IMR-90 (cell line): ENCODE data around the gene LIPG. TPM values are rescaled to one million over a fixed set of nuclear protein-coding genes. Genes with fewer than 3 reads are reported as not detected.

ENCODE experiments used
- ATAC-seq: fragments of 200-7000 bp; cut with Tn5 transposase; 2 replicates; pipeline ENCODE4 v1.9.1; 2020; ENCODE audit warnings: low read depth, mild to moderate bottlenecking, moderate library complexity
- BruUV-seq: library from RNA; stranded (reverse); fragments of 400-500 nt; replicated peaks from 2 replicates; lab custom pipeline; 2021; lab: Mats Ljungman, UMichigan
- CTCF ChIA-PET: fragments of 300-600 bp; formaldehyde crosslinking; extraction: SDS; loops from one replicate; lab custom pipeline; 2021; ENCODE audit warnings: antibody characterized with exemption; lab: Yijun Ruan, JAX
- POLR2A ChIA-PET: fragments of 300-600 bp; sonication (Branson Sonifier 250); formaldehyde crosslinking; loops from one replicate; lab custom pipeline; 2022; ENCODE audit warnings: antibody characterized with exemption; ENCODE audit not compliant: unreplicated experiment; lab: Charles Lee
- DNase-seq: peaks from one replicate; pipeline ENCODE4 v3.0.0; 2013
- H2AFZ ChIP-seq: replicated peaks from 2 replicates; pipeline ENCODE3; 2013; ENCODE audit warnings: low read length, mild to moderate bottlenecking; ENCODE audit not compliant: poor library complexity
- H2AK5ac ChIP-seq: 2 replicates; pipeline ENCODE4 v1.6.1; 2013; ENCODE audit warnings: low read depth, low read length, inconsistent platforms
- H2AK9ac ChIP-seq: replicated peaks from 2 replicates; pipeline ENCODE3; 2013; ENCODE audit warnings: mild to moderate bottlenecking, low read depth, low read length, moderate library complexity; ENCODE audit not compliant: poor library complexity
- H2BK120ac ChIP-seq: 2 replicates; pipeline ENCODE4 v1.6.1; 2013; ENCODE audit warnings: low read depth, low read length, inconsistent platforms
- H2BK15ac ChIP-seq: 3 replicates; pipeline ENCODE4 v1.6.1; 2013; ENCODE audit warnings: low read depth, low read length, inconsistent platforms
- H2BK20ac ChIP-seq: 2 replicates; pipeline ENCODE4 v1.6.1; 2013; ENCODE audit warnings: low read depth, mild to moderate bottlenecking, inconsistent platforms, low read length, moderate library complexity
- H2BK5ac ChIP-seq: 2 replicates; pipeline ENCODE4 v1.6.1; 2013; ENCODE audit warnings: mild to moderate bottlenecking, low read depth, low read length, inconsistent platforms; ENCODE audit not compliant: poor library complexity, severe bottlenecking
- H3K14ac ChIP-seq: replicated peaks from 2 replicates; pipeline ENCODE4 v1.6.1; 2013; ENCODE audit warnings: low read depth, low read length, inconsistent platforms
- H3K18ac ChIP-seq: 2 replicates; pipeline ENCODE4 v1.6.1; 2013; ENCODE audit warnings: low read depth, low read length, control low read depth
- H3K23ac ChIP-seq: 2 replicates; pipeline ENCODE4 v1.6.1; 2013; ENCODE audit warnings: low read depth, low read length, inconsistent platforms
- H3K27ac ChIP-seq: 2 replicates; pipeline ENCODE4 v1.5.1; 2013; ENCODE audit warnings: mild to moderate bottlenecking, control low read depth, low read length; ENCODE audit not compliant: insufficient read depth
- H3K27me3 ChIP-seq: 2 replicates; pipeline ENCODE4 v1.6.1; 2013; ENCODE audit warnings: low read length; ENCODE audit not compliant: control insufficient read depth, insufficient read depth
- H3K36me3 ChIP-seq: 2 replicates; pipeline ENCODE4 v1.6.1; 2013; ENCODE audit warnings: low read length, mixed read lengths; ENCODE audit not compliant: control insufficient read depth, insufficient read depth
- H3K4ac ChIP-seq: 2 replicates; pipeline ENCODE4 v1.6.1; 2013; ENCODE audit warnings: low read depth, low read length, inconsistent platforms
- H3K4me1 ChIP-seq: 2 replicates; pipeline ENCODE4 v1.6.1; 2013; ENCODE audit warnings: low read length, mixed read lengths; ENCODE audit not compliant: control insufficient read depth, insufficient read depth
- H3K4me2 ChIP-seq: 2 replicates; pipeline ENCODE4 v1.6.1; 2013; ENCODE audit warnings: low read depth, mild to moderate bottlenecking, control low read depth, low read length, moderate library complexity
- H3K4me3 ChIP-seq: 2 replicates; pipeline ENCODE4 v1.5.1; 2013; ENCODE audit warnings: low read depth, mild to moderate bottlenecking, control low read depth, low read length, moderate library complexity; ENCODE audit not compliant: insufficient read depth
- H3K56ac ChIP-seq: 2 replicates; pipeline ENCODE4 v1.6.1; 2013; ENCODE audit warnings: low read length, inconsistent platforms; ENCODE audit not compliant: insufficient read depth; ENCODE audit errors: extremely low read depth
- H3K79me1 ChIP-seq, 2 experiments: 2 replicates each; pipeline ENCODE4 v1.6.1; 2013; ENCODE audit warnings: low read length in 2 of 2, inconsistent platforms in 1 of 2, low read depth in 1 of 2
- H3K9ac ChIP-seq: 2 replicates; pipeline ENCODE4 v1.6.1; 2013; ENCODE audit warnings: low read depth, low read length, control low read depth
- H3K9me1 ChIP-seq: 2 replicates; pipeline ENCODE4 v1.6.1; 2013; ENCODE audit warnings: low read length, inconsistent platforms; ENCODE audit not compliant: insufficient read depth
- H3K9me3 ChIP-seq: 2 replicates; pipeline ENCODE4 v1.6.1; 2013; ENCODE audit warnings: low read length; ENCODE audit not compliant: control insufficient read depth, insufficient read depth
- H4K20me1 ChIP-seq: 2 replicates; pipeline ENCODE4 v1.6.1; 2013; ENCODE audit warnings: low read length, inconsistent platforms; ENCODE audit not compliant: insufficient read depth
- H4K5ac ChIP-seq: 2 replicates; pipeline ENCODE4 v1.6.1; 2013; ENCODE audit warnings: mild to moderate bottlenecking, low read depth, low read length, control low read depth
- H4K8ac ChIP-seq, 2 experiments: 2 replicates each; pipeline ENCODE4 v1.6.1; 2013; ENCODE audit warnings: low read depth in 2 of 2, low read length in 2 of 2, control low read depth in 1 of 2, inconsistent platforms in 1 of 2
- H4K91ac ChIP-seq: 2 replicates; pipeline ENCODE4 v1.6.1; 2013; ENCODE audit warnings: low read depth, low read length, inconsistent platforms; ENCODE audit not compliant: insufficient read depth
- CHD1 ChIP-seq: IDR thresholded peaks from 2 replicates; pipeline ENCODE4 v1.6.1; 2012; ENCODE audit warnings: low read depth, low read length, improper control_type of control experiment
- FOS ChIP-seq: fragments of 150-350 bp; IDR thresholded peaks from 2 replicates; pipeline ENCODE4 v1.6.1; 2016; ENCODE audit warnings: low read depth, low read length
- MAFK ChIP-seq: IDR thresholded peaks from 2 replicates; pipeline ENCODE4 v1.6.1; 2012; ENCODE audit warnings: low read depth, low read length, improper control_type of control experiment
- NFE2L2 ChIP-seq: fragments of 150-350 bp; IDR thresholded peaks from 2 replicates; pipeline ENCODE4 v1.6.1; 2016; ENCODE audit warnings: low read depth, mild to moderate bottlenecking, low read length
- WGBS, 2 experiments: methylation state at CpG; one replicate each; pipeline versions ENCODE4 v1.1.5 to v1.1.7; 2013; ENCODE audit warnings: missing lambda C conversion rate in 2 of 2; ENCODE audit not compliant: insufficient read length in 1 of 2; ENCODE audit errors: extremely low coverage in 2 of 2; 5-methylcytosine and 5-hydroxymethylcytosine counted together
- dilution Hi-C: fragments of 300-500 bp; cut with HindIII; formaldehyde crosslinking; loops from one replicate; pipeline ENCODE4 v1.14.3; 2018; ENCODE audit warnings: low sequenced_read_pairs; ENCODE audit not compliant: unreplicated experiment
- in situ Hi-C: fragments of 300-500 bp; cut with MboI; formaldehyde crosslinking; loops from 3 replicates; pipeline ENCODE4 v1.14.3; 2019; ENCODE audit warnings: low sequenced_read_pairs, inconsistent platforms, mixed read lengths
- intact Hi-C: fragments of 100-400 bp; cut with micrococcal nuclease; formaldehyde crosslinking; loops from 2 replicates; pipeline ENCODE4 v1.10.0; 2022
- polyA plus RNA-seq, 3 experiments: library from polyadenylated mRNA; depleted of rRNA; stranded (reverse); fragments of >200 nt; gene quantifications; 2 replicates each; pipeline ENCODE4 v1.2.3, GENCODE V29; 2012; ENCODE audit warnings: low replicate concordance in 1 of 3
- total RNA-seq: library from RNA; depleted of rRNA; stranded (reverse); fragments of >200 nt; gene quantifications from 2 replicates; pipeline ENCODE4 v1.2.3, GENCODE V29; 2012

LIPG gene
- total and polyA plus RNA-seq, 2 of the 4 experiments (the other 2 are of a cell fraction) = under 0.01 to 0.14 TPM

GRCh38 chr18:49613641-49614151, 51.8 kb downstream of the LIPG start:
- Histone ChIP-seq H3K4me1 (no peaks in the 10 kb centered on the region; the same call in 1 of the 2 replicates), H3K9me3 (no peaks in the 10 kb centered on the region), H3K79me1 (no peaks in the 10 kb centered on the region), H4K5ac (no peak overlapping the region), H3K9ac (no peak overlapping the region), H3K14ac (no peak overlapping the region), H4K20me1 (no peaks in the 10 kb centered on the region), H3K9me1 (no peaks in the 10 kb centered on the region), H3K4me2 (no peak overlapping the region), H3K27me3 (peaks cover 35% of the 10 kb centered on the region), H3K27ac (no peak overlapping the region), H2BK20ac (no peak overlapping the region), H2BK15ac (no peak overlapping the region), H2AK5ac (no peak overlapping the region), H3K36me3 (no peaks in the 10 kb centered on the region), H4K91ac (no peak overlapping the region), H3K4ac (no peak overlapping the region), H2AK9ac (no peak overlapping the region), H3K23ac (no peak overlapping the region), H2AFZ (no peak overlapping the region), H3K56ac (no peak overlapping the region), H3K18ac (no peak overlapping the region), H4K8ac (no peak overlapping the region), H2BK120ac (no peak overlapping the region), H2BK5ac (no peak overlapping the region), H3K4me3 (no peak overlapping the region)
- POLR2A ChIA-PET = no interaction called here
- no peak for ATAC-seq
- CTCF ChIA-PET = interaction anchor here (0.6 kb wide), 1 partner anchor 27 kb away, joined by 8 read pairs; no protein-coding TSS in a partner anchor
- WGBS, 2 experiments = 41% methylated on average over 3 of the region's 5 CpGs; no CpG with 5 or more reads in 1 of the 2 experiments
- no peak for TF ChIP-seq MAFK
- TF ChIP-seq CHD1 = no peak
- TF ChIP-seq FOS = no peak
- TF ChIP-seq NFE2L2 = no peak
- dilution Hi-C loops = no loop called here
- intact Hi-C loops = no loop called here
- in situ Hi-C loops = no loop called here
- no TSS peak for BruUV-seq
- no peak for DNase-seq
